K562 (cell line): ENCODE measurements around the gene KCTD1. TPM values are rescaled to one million over a fixed set of nuclear protein-coding genes. Genes with fewer than 3 reads are reported as not detected.

Experiments
- ATAC-seq: fragments of 200-7000 bp; cut with Tn5 transposase; 3 replicates; pipeline ENCODE4 v1.9.1; 2020; ENCODE audit warnings: moderate library complexity
- BruUV-seq: library from RNA; stranded (reverse); fragments of 400-500 nt; replicated peaks from 2 replicates; lab custom pipeline; 2021; lab: Mats Ljungman, UMichigan
- CTCF ChIA-PET: fragments of 300-600 bp; formaldehyde crosslinking; extraction: SDS; loops from one replicate; lab custom pipeline; 2021; ENCODE audit warnings: low intra/inter-chr PET ratio; lab: Yijun Ruan, JAX
- POLR2A ChIA-PET: fragments of 300-600, 350-650 bp; sonication (Branson Sonifier 250); formaldehyde crosslinking; extraction: SDS; loops from one replicate; lab custom pipeline; 2021; ENCODE audit warnings: antibody characterized with exemption, inconsistent platforms; lab: Yijun Ruan, JAX
- DNase-seq, 4 experiments: peaks; one replicate each; pipeline versions ENCODE4 v3.0.0 to v3.0.0-alpha.2; 2011 to 2018; ENCODE audit warnings: low spot score in 3 of 4, mixed read lengths in 3 of 4; ENCODE audit errors: extremely low read depth in 1 of 4
- FAIRE-seq: peaks from 2 replicates; lab custom pipeline; 2011; peaks lifted over from hg19 to GRCh38; lab: Jason Lieb, UNC
- H2AFZ ChIP-seq: 2 replicates; pipeline ENCODE4 v1.6.0; 2011; ENCODE audit warnings: low read depth, low read length, control low read depth, inconsistent platforms
- H3K27ac ChIP-seq: fragments of 200-600 bp; 3 replicates; pipeline ENCODE4 v1.8.0; 2011; ENCODE audit warnings: low read depth, mild to moderate bottlenecking, control low read depth, inconsistent platforms, low read length, moderate library complexity, mixed read lengths; ENCODE audit errors: extremely low read depth
- H3K27me3 ChIP-seq, 2 experiments: fragments of 300-600 bp in 1 of 2; 2 replicates in 1 of 2; 3 replicates in 1 of 2; pipeline versions ENCODE4 v1.6.0 to v1.8.0; 2011; ENCODE audit warnings: inconsistent platforms in 2 of 2, low read length in 2 of 2, mild to moderate bottlenecking in 1 of 2, mixed read lengths in 1 of 2, moderate library complexity in 1 of 2; ENCODE audit not compliant: control insufficient read depth in 2 of 2, insufficient read depth in 2 of 2
- H3K36me3 ChIP-seq: fragments of 300-600 bp; 3 replicates; pipeline ENCODE4 v1.8.0; 2011; ENCODE audit warnings: mild to moderate bottlenecking, low read length, inconsistent platforms; ENCODE audit not compliant: control insufficient read depth, insufficient read depth
- H3K4me1 ChIP-seq, 2 experiments: fragments of 200-600 bp in 1 of 2; replicated peaks in 1 of 2; 2 replicates in 1 of 2; 3 replicates in 1 of 2; pipeline versions ENCODE4 v1.5.1 to v1.8.0; 2011; ENCODE audit warnings: inconsistent platforms in 2 of 2, low read length in 2 of 2, mild to moderate bottlenecking in 1 of 2, mixed read lengths in 1 of 2, moderate library complexity in 1 of 2; ENCODE audit not compliant: control insufficient read depth in 2 of 2, insufficient read depth in 2 of 2
- H3K4me2 ChIP-seq: 2 replicates; pipeline ENCODE4 v1.6.1; 2011; ENCODE audit warnings: low read length, control low read depth, inconsistent platforms, mixed read lengths; ENCODE audit not compliant: insufficient read depth
- H3K4me3 ChIP-seq: fragments of 200-600 bp; sonication (generic), shearing (Covaris generic); 2 replicates; pipeline ENCODE4 v1.5.1; 2016; ENCODE audit warnings: control low read depth, inconsistent platforms
- H3K79me2 ChIP-seq: fragments of 200-600 bp; 3 replicates; pipeline ENCODE4 v1.8.0; 2011; ENCODE audit warnings: low read length, inconsistent platforms; ENCODE audit not compliant: control insufficient read depth, insufficient read depth
- H3K9ac ChIP-seq, 2 experiments: 2 replicates each; pipeline versions ENCODE4 v1.6.0 to v1.6.1; 2011; ENCODE audit warnings: low read depth in 2 of 2, low read length in 2 of 2, control low read depth in 1 of 2, inconsistent platforms in 1 of 2, mild to moderate bottlenecking in 1 of 2, mixed read lengths in 1 of 2; ENCODE audit not compliant: insufficient read depth in 1 of 2
- H3K9me1 ChIP-seq: one replicate; pipeline ENCODE4 v1.6.0; 2011; ENCODE audit warnings: inconsistent platforms, mild to moderate bottlenecking, low read length, moderate library complexity; ENCODE audit not compliant: control insufficient read depth, insufficient read depth
- H3K9me3 ChIP-seq: replicated peaks from 2 replicates; pipeline ENCODE4 v1.5.1; 2011; ENCODE audit warnings: low read depth, low read length, inconsistent platforms; ENCODE audit not compliant: control insufficient read depth, insufficient read depth
- H4K20me1 ChIP-seq: replicated peaks from 2 replicates; pipeline ENCODE4 v1.6.1; 2011; ENCODE audit warnings: low read length, inconsistent platforms, mixed read lengths; ENCODE audit not compliant: control insufficient read depth, insufficient read depth
- BMI1 ChIP-seq: fragments of 150-350 bp; IDR thresholded peaks from 2 replicates; pipeline ENCODE4 v1.6.1; 2014; ENCODE audit warnings: low read length
- CBX5 ChIP-seq: IDR thresholded peaks from 2 replicates; pipeline ENCODE4 v1.6.1; 2014; ENCODE audit warnings: low read depth, borderline replicate concordance
- MYBL2 ChIP-seq, 2 experiments: fragments of 450-650 bp in 1 of 2; sonication (generic) in 1 of 2; formaldehyde crosslinking in 1 of 2; IDR thresholded peaks; 2 replicates each; pipeline versions ENCODE4 v1.6.1 to v1.8.1; 2017 to 2022; ENCODE audit warnings: borderline replicate concordance in 1 of 2, inconsistent platforms in 1 of 2, low read depth in 1 of 2, mild to moderate bottlenecking in 1 of 2, missing genetic modification reagents in 1 of 2, moderate library complexity in 1 of 2
- POLR2AphosphoS2 ChIP-seq: IDR thresholded peaks from 2 replicates; pipeline ENCODE4 v1.6.1; 2012; ENCODE audit warnings: low read length, improper control_type of control experiment
- RAD51 ChIP-seq: fragments of 450-650 bp; IDR thresholded peaks from 2 replicates; pipeline ENCODE4 v1.7.1; 2016; ENCODE audit warnings: low read depth, mild to moderate bottlenecking, borderline replicate concordance
- RBM25 ChIP-seq: fragments of 200-400 bp; formaldehyde crosslinking; IDR thresholded peaks from 2 replicates; pipeline ENCODE4 v1.6.1; 2018; ENCODE audit warnings: low read length, low read depth, moderate library complexity; ENCODE audit not compliant: severe bottlenecking
- RNF2 ChIP-seq: sonication (generic); IDR thresholded peaks from 2 replicates; pipeline ENCODE4 v1.6.1; 2016
- WGBS: fragments of 100-300 bp; shearing (Covaris generic); methylation state at CpG from one replicate; pipeline ENCODE4 v1.1.6; 2016; ENCODE audit warnings: low coverage, mixed read lengths; ENCODE audit not compliant: insufficient coverage; ENCODE audit errors: missing lambda C conversion rate; 5-methylcytosine and 5-hydroxymethylcytosine counted together
- in situ Hi-C: fragments of 300-500 bp; cut with MboI; formaldehyde crosslinking; loops from 4 replicates; pipeline ENCODE4 v1.15.0; 2018; ENCODE audit warnings: inconsistent platforms, mixed read lengths
- intact Hi-C: fragments of 100-400 bp; cut with micrococcal nuclease; formaldehyde crosslinking; loops from 2 replicates; pipeline ENCODE4 v1.14.2; 2022
- polyA plus RNA-seq, 8 experiments: library from polyadenylated mRNA; depleted of rRNA in 4 of 8; stranded (reverse) in 5 of 8; unstranded in 3 of 8; fragments of >200 nt; fragmentation: Nextera tagmentation in 2 of 8; fragmentation: Illumina TruSeq in 1 of 8; extraction: Ambion mirVana in 2 of 8; extraction: Trizol in 1 of 8; gene quantifications; 2 replicates each; pipeline versions ENCODE4 v1.2.1 to v1.2.3, GENCODE V29; 2011 to 2014; ENCODE audit warnings: inconsistent platforms in 1 of 8, missing spikeins in 1 of 8
- total RNA-seq, 7 experiments: library from RNA; depleted of rRNA in 6 of 7; stranded (reverse); fragments of >200 nt in 6 of 7; fragmentation: Illumina TruSeq in 2 of 7; extraction: Trizol in 2 of 7; gene quantifications; 2 replicates each; pipeline versions ENCODE4 v1.2.1 to v1.2.3, GENCODE V29; 2011 to 2021; ENCODE audit warnings: low replicate concordance in 1 of 7
- TF ChIP-seq, protein P1 (sequence below): sonication (generic); IDR thresholded peaks from 2 replicates; pipeline ENCODE4 v1.6.1; 2016
- TF ChIP-seq, protein P2 (sequence below): fragments of 450-650 bp; formaldehyde crosslinking; IDR thresholded peaks from 2 replicates; pipeline ENCODE4 v1.4.0; 2020; ENCODE audit warnings: mild to moderate bottlenecking, mixed read lengths

The KCTD1 gene
- total and polyA plus RNA-seq, 9 of the 15 experiments (the other 6 are each of a cell fraction or from before 2014, with no cell fraction given) = not detected

DNA sequence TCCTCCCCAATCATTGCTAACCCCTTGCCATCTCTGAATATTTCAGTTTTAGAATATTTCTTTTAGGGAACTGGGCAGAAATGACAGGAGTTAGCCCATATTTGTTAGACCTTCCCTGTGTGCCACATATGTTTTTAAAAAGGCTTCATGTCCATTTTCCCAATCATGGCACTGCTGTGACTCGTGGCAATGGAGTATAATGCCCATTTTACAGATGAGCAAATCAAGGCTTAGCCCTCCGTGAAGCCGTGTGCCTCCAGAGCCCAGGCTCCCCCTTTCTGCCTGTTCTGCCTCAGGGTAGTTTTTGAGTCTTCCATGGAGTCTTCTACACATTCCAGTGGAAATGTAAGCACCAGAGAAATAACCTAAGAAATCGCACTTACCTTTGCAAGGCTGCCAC is 130.1 kb downstream of the KCTD1 start:
- no peaks in the 10 kb centered on the region for H3K79me2 ChIP-seq
- no peak overlapping the region for H3K27ac ChIP-seq
- H3K9ac ChIP-seq = no peak overlapping the region
- H3K9me3 ChIP-seq = no peaks in the 10 kb centered on the region
- H3K4me3 ChIP-seq = no peak overlapping the region
- no TSS peak for BruUV-seq
- in situ Hi-C loops = no loop called here
- TF ChIP-seq CBX5 (no peak), BMI1 (no peak), RNF2 (no peak), RBM25 (peak; percentile 87), POLR2AphosphoS2 (no peak)
- DNase-seq (no peak), FAIRE-seq (no peak), ATAC-seq (no peak)
- H3K4me1 ChIP-seq = no peaks in the 10 kb centered on the region; a peak in 1 of 5 replicates
- no peak overlapping the region for H3K4me2 ChIP-seq
- intact Hi-C loops = no loop called here
- no peaks in the 10 kb centered on the region for H3K9me1 ChIP-seq
- POLR2A ChIA-PET = no interaction called here
- H2AFZ ChIP-seq = no peak overlapping the region
- CTCF ChIA-PET = no interaction called here
- H3K36me3 ChIP-seq = no peaks in the 10 kb centered on the region
- H4K20me1 ChIP-seq = no peaks in the 10 kb centered on the region
- 5% methylated on average over 4 of the region's 4 CpGs for WGBS
- H3K27me3 ChIP-seq = peaks cover 0 to 26% of the 10 kb centered on the region in 2 experiments; a peak in 4 of 5 replicates

DNA sequence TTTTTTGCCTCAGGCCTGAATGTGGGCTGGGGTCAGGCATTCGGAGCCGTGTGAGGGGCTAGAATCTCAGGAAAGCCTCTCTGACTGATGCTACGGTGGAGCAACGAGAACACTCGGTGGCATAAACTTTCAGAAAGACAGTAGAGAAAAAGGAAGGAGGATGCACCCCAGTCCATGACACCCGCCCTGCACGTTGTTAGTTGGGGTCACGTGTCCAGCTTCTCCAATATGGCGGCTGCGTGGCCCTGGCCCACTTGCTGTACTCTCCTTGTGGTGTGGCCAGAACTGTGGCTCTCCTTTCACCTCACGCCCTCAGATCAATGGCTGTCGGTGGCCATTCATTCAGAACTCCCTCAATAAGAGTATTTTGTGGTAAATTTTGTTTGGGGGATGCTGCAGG is 131.2 kb downstream of the KCTD1 start:
- no peaks in the 10 kb centered on the region for H3K36me3 ChIP-seq
- no peaks in the 10 kb centered on the region; a peak in 1 of 5 replicates for H3K4me1 ChIP-seq
- no peak overlapping the region for H3K9ac ChIP-seq
- H3K4me2 ChIP-seq = peak overlapping the region; percentile 40
- in situ Hi-C loops (no loop called here), intact Hi-C loops (no loop called here)
- CTCF ChIA-PET = no interaction called here
- H3K27ac ChIP-seq = no peak overlapping the region
- 7% methylated on average over 12 of the region's 12 CpGs for WGBS
- H3K79me2 ChIP-seq = no peaks in the 10 kb centered on the region
- ATAC-seq = peak; percentile 79
- H4K20me1 ChIP-seq = no peaks in the 10 kb centered on the region
- no peaks in the 10 kb centered on the region for H3K9me1 ChIP-seq
- H3K9me3 ChIP-seq = no peaks in the 10 kb centered on the region
- H3K27me3 ChIP-seq = peaks cover 0 to 22% of the 10 kb centered on the region in 2 experiments; a peak in 4 of 5 replicates
- POLR2A ChIA-PET = no interaction called here
- peak overlapping the region; percentile 77 for H2AFZ ChIP-seq
- no peak for FAIRE-seq
- H3K4me3 ChIP-seq = no peak overlapping the region
- DNase-seq = peak; percentile 14 to 55 (median 43)
- BruUV-seq = no TSS peak
- TF ChIP-seq MYBL2 (IDR thresholded peaks at IDR 0.05; ENCODE audit: low read depth) = no peak
- no peak for TF ChIP-seq MYBL2 (CRISPR knock-in tag; IDR thresholded peaks at IDR 0.05; ENCODE audit: borderline replicate concordance)
- TF ChIP-seq RAD51 = peak; percentile 83
- TF ChIP-seq, protein P1, sequence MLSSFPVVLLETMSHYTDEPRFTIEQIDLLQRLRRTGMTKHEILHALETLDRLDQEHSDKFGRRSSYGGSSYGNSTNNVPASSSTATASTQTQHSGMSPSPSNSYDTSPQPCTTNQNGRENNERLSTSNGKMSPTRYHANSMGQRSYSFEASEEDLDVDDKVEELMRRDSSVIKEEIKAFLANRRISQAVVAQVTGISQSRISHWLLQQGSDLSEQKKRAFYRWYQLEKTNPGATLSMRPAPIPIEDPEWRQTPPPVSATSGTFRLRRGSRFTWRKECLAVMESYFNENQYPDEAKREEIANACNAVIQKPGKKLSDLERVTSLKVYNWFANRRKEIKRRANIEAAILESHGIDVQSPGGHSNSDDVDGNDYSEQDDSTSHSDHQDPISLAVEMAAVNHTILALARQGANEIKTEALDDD = no peak
- TF ChIP-seq, protein P2, sequence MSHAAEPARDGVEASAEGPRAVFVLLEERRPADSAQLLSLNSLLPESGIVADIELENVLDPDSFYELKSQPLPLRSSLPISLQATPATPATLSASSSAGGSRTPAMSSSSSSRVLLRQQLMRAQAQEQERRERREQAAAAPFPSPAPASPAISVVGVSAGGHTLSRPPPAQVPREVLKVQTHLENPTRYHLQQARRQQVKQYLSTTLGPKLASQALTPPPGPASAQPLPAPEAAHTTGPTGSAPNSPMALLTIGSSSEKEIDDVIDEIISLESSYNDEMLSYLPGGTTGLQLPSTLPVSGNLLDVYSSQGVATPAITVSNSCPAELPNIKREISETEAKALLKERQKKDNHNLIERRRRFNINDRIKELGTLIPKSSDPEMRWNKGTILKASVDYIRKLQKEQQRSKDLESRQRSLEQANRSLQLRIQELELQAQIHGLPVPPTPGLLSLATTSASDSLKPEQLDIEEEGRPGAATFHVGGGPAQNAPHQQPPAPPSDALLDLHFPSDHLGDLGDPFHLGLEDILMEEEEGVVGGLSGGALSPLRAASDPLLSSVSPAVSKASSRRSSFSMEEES (CRISPR knock-in tag) = peak; percentile 14; the same call in 1 of the 2 replicates
